CD14-positive monocyte (primary cell): ENCODE results near the gene UTP14C. TPM values are rescaled to one million over a fixed set of nuclear protein-coding genes. Genes with fewer than 3 reads are reported as not detected.
A peak's percentile ranks its signal among the peaks of the same experiment; 100 is the strongest.

Source experiments
- DNase-seq, 3 donors: peaks; one replicate each; pipeline ENCODE4 v3.0.0-alpha.2; 2011 to 2022
- H2AFZ ChIP-seq: 2 replicates; pipeline ENCODE4 v1.6.0; 2012; ENCODE audit warnings: mild to moderate bottlenecking, low read depth, low read length, inconsistent platforms; ENCODE audit not compliant: insufficient read depth, poor library complexity, severe bottlenecking
- H3K27ac ChIP-seq, 2 donors: 1 replicate in 1 of 2; 2 replicates in 1 of 2; pipeline ENCODE4 v1.5.1; 2012 to 2013; ENCODE audit warnings: low read length in 2 of 2, control low read depth in 1 of 2, inconsistent platforms in 1 of 2, low read depth in 1 of 2, mild to moderate bottlenecking in 1 of 2
- H3K27me3 ChIP-seq, 2 donors: one replicate each; pipeline versions ENCODE4 v1.6.0 to v1.6.1; 2011 to 2013; ENCODE audit warnings: low read length in 2 of 2; ENCODE audit not compliant: control insufficient read depth in 2 of 2, insufficient read depth in 2 of 2
- H3K36me3 ChIP-seq, 2 donors: replicated peaks in 1 of 2; 1 replicate in 1 of 2; 2 replicates in 1 of 2; pipeline versions ENCODE4 v1.5.1 to v1.6.1; 2012 to 2013; ENCODE audit warnings: low read length in 2 of 2, control low read depth in 1 of 2, inconsistent platforms in 1 of 2, mild to moderate bottlenecking in 1 of 2; ENCODE audit not compliant: insufficient read depth in 2 of 2, control insufficient read depth in 1 of 2
- H3K4me1 ChIP-seq, 2 donors: 1 replicate in 1 of 2; 2 replicates in 1 of 2; pipeline versions ENCODE4 v1.5.1 to v1.6.1; 2012 to 2013; ENCODE audit warnings: low read length in 2 of 2, control low read depth in 1 of 2, inconsistent platforms in 1 of 2, mild to moderate bottlenecking in 1 of 2, moderate library complexity in 1 of 2; ENCODE audit not compliant: insufficient read depth in 2 of 2, control insufficient read depth in 1 of 2
- H3K4me2 ChIP-seq: replicated peaks from 2 replicates; pipeline ENCODE3; 2012; ENCODE audit warnings: low read length, moderate library complexity, mild to moderate bottlenecking; ENCODE audit not compliant: poor library complexity, severe bottlenecking; ENCODE audit errors: extremely low read depth
- H3K4me3 ChIP-seq, 3 experiments: fragments of 200-600 bp in 1 of 3; sonication (generic) in 1 of 3; replicated peaks in 1 of 3; 1 replicate in 2 of 3; 2 replicates in 1 of 3; pipeline ENCODE4 v1.5.1; 2011 to 2013; ENCODE audit warnings: low read length in 3 of 3, mild to moderate bottlenecking in 3 of 3, control low read depth in 2 of 3, low read depth in 2 of 3, inconsistent platforms in 1 of 3, moderate library complexity in 1 of 3
- H3K79me2 ChIP-seq: 2 replicates; pipeline ENCODE4 v1.6.0; 2012; ENCODE audit warnings: mild to moderate bottlenecking, control low read depth, inconsistent platforms, low read length, moderate library complexity; ENCODE audit not compliant: insufficient read depth
- H3K9ac ChIP-seq: 2 replicates; pipeline ENCODE4 v1.6.0; 2017; ENCODE audit warnings: low read length, mild to moderate bottlenecking; ENCODE audit not compliant: insufficient read depth, poor library complexity, severe bottlenecking
- H3K9me3 ChIP-seq, 2 donors: replicated peaks in 1 of 2; 1 replicate in 1 of 2; 2 replicates in 1 of 2; pipeline versions ENCODE4 v1.5.1 to v1.6.1; 2012 to 2013; ENCODE audit warnings: low read length in 2 of 2, control low read depth in 1 of 2; ENCODE audit not compliant: control insufficient read depth in 1 of 2, insufficient read depth in 1 of 2
- H4K20me1 ChIP-seq: 2 replicates; pipeline ENCODE4 v1.6.0; 2012; ENCODE audit warnings: mild to moderate bottlenecking, low read length, control low read depth, moderate library complexity; ENCODE audit not compliant: insufficient read depth
- H3K27ac Mint-ChIP-seq, 7 donors: one replicate each; pipeline ENCODE4 v1.8.0; 2020; ENCODE audit warnings: mild to moderate bottlenecking in 7 of 7, mixed read lengths in 7 of 7, moderate library complexity in 6 of 7, inconsistent platforms in 2 of 7
- H3K27me3 Mint-ChIP-seq, 3 donors: one replicate each; pipeline ENCODE4 v1.8.0; 2021 to 2022; ENCODE audit warnings: low read depth in 3 of 3, mild to moderate bottlenecking in 3 of 3, mixed read lengths in 3 of 3, moderate library complexity in 3 of 3, inconsistent platforms in 1 of 3
- H3K36me3 Mint-ChIP-seq, 2 donors: one replicate each; pipeline ENCODE4 v1.8.0; 2020; ENCODE audit warnings: mixed read lengths in 2 of 2, inconsistent platforms in 1 of 2, mild to moderate bottlenecking in 1 of 2
- H3K4me1 Mint-ChIP-seq: one replicate; pipeline ENCODE4 v1.8.0; 2020; ENCODE audit warnings: mild to moderate bottlenecking, mixed read lengths
- H3K4me3 Mint-ChIP-seq, 2 donors: one replicate each; pipeline ENCODE4 v1.8.0; 2020; ENCODE audit warnings: mild to moderate bottlenecking in 2 of 2, mixed read lengths in 2 of 2, moderate library complexity in 1 of 2
- H3K9me3 Mint-ChIP-seq, 7 donors: one replicate each; pipeline ENCODE4 v1.8.0; 2020 to 2022; ENCODE audit warnings: mixed read lengths in 7 of 7, mild to moderate bottlenecking in 6 of 7, moderate library complexity in 6 of 7, inconsistent platforms in 2 of 7
- WGBS: methylation state at CpG from one replicate; pipeline ENCODE4 v1.1.5; 2013; ENCODE audit warnings: missing lambda C conversion rate; ENCODE audit not compliant: insufficient coverage; 5-methylcytosine and 5-hydroxymethylcytosine counted together
- intact Hi-C, 2 donors: fragments of 100-400 bp; cut with micrococcal nuclease; formaldehyde crosslinking; loops; one replicate each; pipeline versions ENCODE4 v1.15.0 to v1.15.1; 2023
- polyA plus RNA-seq, 3 donors: library from polyadenylated mRNA; depleted of rRNA in 1 of 3; unstranded in 2 of 3; stranded (reverse) in 1 of 3; fragments of 300-500 nt in 2 of 3; fragments of >200 nt in 1 of 3; fragmentation: Illumina TruSeq in 2 of 3; gene quantifications; 1 replicate in 2 of 3; 2 replicates in 1 of 3; pipeline ENCODE4 v1.2.3, GENCODE V29; 2012 to 2021
- TF ChIP-seq, protein P1 (sequence below): fragments of 200-600 bp; IDR thresholded peaks from one replicate; pipeline ENCODE4 v1.8.0; 2022; ENCODE audit warnings: antibody characterized with exemption, mild to moderate bottlenecking

The UTP14C gene
- polyA plus RNA-seq, 3 donors: 1.2 to 1.5 (median 1.2) TPM

DNA sequence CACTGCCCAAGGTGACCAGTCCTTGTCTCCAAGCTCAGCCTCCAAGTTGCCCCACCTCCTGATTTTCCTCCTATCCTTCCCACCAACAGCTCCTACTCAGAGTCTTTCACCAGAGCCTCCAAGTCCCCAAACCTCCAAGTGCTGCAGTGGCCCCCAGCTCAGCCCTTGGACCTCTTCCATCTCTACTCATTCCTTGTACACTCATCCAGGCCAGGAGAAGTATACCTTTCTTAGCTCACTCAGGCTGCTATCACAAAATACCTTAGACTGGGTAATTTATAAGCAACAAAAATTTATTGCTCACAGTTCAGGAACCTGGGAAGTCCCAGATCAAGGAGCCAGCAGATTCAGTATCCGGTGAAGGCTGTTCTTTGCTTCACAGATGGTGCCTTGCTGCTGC, 24.6 kb upstream of the UTP14C start:
- Histone ChIP-seq H3K27ac (no peak overlapping the region), H2AFZ (no peak overlapping the region), H3K4me1 (peaks cover 10% of the 10 kb centered on the region in 2 donors), H3K9me3 (no peaks in the 10 kb centered on the region), H3K9ac (no peak overlapping the region), H3K36me3 (no peaks in the 10 kb centered on the region), H3K79me2 (no peaks in the 10 kb centered on the region), H4K20me1 (no peaks in the 10 kb centered on the region), H3K4me3 (no peak overlapping the region), H3K4me2 (no peak overlapping the region), H3K27me3 (no peaks in the 10 kb centered on the region)
- no peak overlapping the region for H3K4me3 Mint-ChIP-seq
- 100% methylated on average over 1 of the region's 1 CpG for WGBS
- intact Hi-C loops: loop anchor here in 1 of 2 donors (10.0 kb wide), 1 partner anchor 125 kb away; the partner anchor contains the start of gene NEK5
- no peak overlapping the region for H3K27ac Mint-ChIP-seq
- TF ChIP-seq, protein P1, sequence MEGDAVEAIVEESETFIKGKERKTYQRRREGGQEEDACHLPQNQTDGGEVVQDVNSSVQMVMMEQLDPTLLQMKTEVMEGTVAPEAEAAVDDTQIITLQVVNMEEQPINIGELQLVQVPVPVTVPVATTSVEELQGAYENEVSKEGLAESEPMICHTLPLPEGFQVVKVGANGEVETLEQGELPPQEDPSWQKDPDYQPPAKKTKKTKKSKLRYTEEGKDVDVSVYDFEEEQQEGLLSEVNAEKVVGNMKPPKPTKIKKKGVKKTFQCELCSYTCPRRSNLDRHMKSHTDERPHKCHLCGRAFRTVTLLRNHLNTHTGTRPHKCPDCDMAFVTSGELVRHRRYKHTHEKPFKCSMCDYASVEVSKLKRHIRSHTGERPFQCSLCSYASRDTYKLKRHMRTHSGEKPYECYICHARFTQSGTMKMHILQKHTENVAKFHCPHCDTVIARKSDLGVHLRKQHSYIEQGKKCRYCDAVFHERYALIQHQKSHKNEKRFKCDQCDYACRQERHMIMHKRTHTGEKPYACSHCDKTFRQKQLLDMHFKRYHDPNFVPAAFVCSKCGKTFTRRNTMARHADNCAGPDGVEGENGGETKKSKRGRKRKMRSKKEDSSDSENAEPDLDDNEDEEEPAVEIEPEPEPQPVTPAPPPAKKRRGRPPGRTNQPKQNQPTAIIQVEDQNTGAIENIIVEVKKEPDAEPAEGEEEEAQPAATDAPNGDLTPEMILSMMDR: no peak
- peaks cover 1 to 6% (median 6%) of the 10 kb centered on the region in 3 donors for H3K27me3 Mint-ChIP-seq
- DNase-seq: no peak
- H3K9me3 Mint-ChIP-seq: no peaks in the 10 kb centered on the region
- H3K4me1 Mint-ChIP-seq: peaks cover 12% of the 10 kb centered on the region
- H3K36me3 Mint-ChIP-seq: no peaks in the 10 kb centered on the region

DNA sequence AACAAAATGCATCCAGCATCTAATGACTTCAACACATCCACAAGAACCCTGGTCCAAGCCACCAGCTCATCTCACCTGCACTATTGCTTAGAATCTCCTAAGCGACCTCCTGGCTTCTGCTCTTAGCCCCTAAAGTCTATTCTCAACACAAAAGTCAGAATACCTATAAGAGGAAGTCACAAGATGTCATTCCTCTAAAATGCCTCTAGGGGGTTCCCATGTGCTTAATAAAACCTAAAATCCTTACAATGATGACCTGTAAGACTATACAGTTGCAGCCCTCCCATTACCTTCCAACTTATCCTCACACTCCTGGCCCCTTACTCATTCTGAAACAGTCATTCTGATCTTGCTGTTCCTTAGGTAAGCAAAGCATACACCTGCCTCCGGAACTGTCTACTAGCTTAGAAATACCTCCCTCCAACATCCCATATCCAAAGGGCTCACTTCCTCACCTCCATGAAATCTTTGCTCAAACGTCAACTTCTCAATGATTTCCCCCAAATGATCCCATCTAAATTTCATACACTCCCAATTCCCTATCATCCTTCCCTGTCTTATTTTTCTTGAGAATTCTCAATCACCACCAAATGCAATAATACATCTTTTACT, 23.3 kb upstream of the UTP14C start:
- Mint-ChIP-seq H3K27ac (no peak overlapping the region), H3K27me3 (peaks cover 1 to 9% (median 6%) of the 10 kb centered on the region in 3 donors), H3K4me3 (no peak overlapping the region), H3K36me3 (no peaks in the 10 kb centered on the region), H3K9me3 (peaks cover 0 to 1% (median 0%) of the 10 kb centered on the region in 7 donors), H3K4me1 (no peaks in the 10 kb centered on the region)
- intact Hi-C loops: loop anchor here in 1 of 2 donors (10.0 kb wide), 1 partner anchor 124 kb away; the partner anchor contains the start of gene NEK5
- Histone ChIP-seq H3K36me3 (no peaks in the 10 kb centered on the region), H3K79me2 (no peaks in the 10 kb centered on the region), H3K27ac (no peak overlapping the region), H3K4me3 (no peak overlapping the region), H3K4me2 (no peak overlapping the region), H3K4me1 (no peaks in the 10 kb centered on the region), H3K9me3 (no peaks in the 10 kb centered on the region), H2AFZ (no peak overlapping the region), H3K9ac (no peak overlapping the region), H4K20me1 (no peaks in the 10 kb centered on the region), H3K27me3 (no peaks in the 10 kb centered on the region)
- TF ChIP-seq, protein P1: peak; percentile 93
- peak; percentile 23 to 72 (median 50) for DNase-seq
- 75% methylated on average over 2 of the region's 3 CpGs for WGBS
